Body of pancreas (tissue), 4 donors: ENCODE measurements around the gene EMILIN1. TPM values are rescaled to one million over a fixed set of nuclear protein-coding genes. Genes with fewer than 3 reads are reported as not detected.
A peak's percentile ranks its signal among the peaks of the same experiment; 100 is the strongest.

Experiments
- ATAC-seq: fragments of 150-250 bp; one replicate; pipeline ENCODE4 v1.9.1; 2016
- DNase-seq, 4 donors: peaks; one replicate each; pipeline ENCODE4 v3.0.0-alpha.2; 2019
- H3K27ac ChIP-seq, 4 donors: fragments of 200-600 bp; sonication (generic); 1 replicate in 3 of 4; 2 replicates in 1 of 4; pipeline versions ENCODE4 v1.5.1 to v1.6.1; 2016 to 2019; ENCODE audit warnings: mild to moderate bottlenecking in 1 of 4, mixed read lengths in 1 of 4, moderate library complexity in 1 of 4
- H3K27me3 ChIP-seq, 2 donors: fragments of 200-600 bp; sonication (generic); one replicate each; pipeline ENCODE4 v1.6.0; 2016; ENCODE audit warnings: mild to moderate bottlenecking in 1 of 2
- H3K36me3 ChIP-seq, 2 donors: fragments of 200-600 bp; sonication (generic); replicated peaks in 1 of 2; 2 replicates each; pipeline ENCODE4 v1.5.1; 2016; ENCODE audit warnings: low read depth in 2 of 2; ENCODE audit not compliant: insufficient read depth in 1 of 2
- H3K4me1 ChIP-seq: fragments of 200-600 bp; sonication (generic); one replicate; pipeline ENCODE4 v1.6.0; 2016
- H3K4me3 ChIP-seq, 2 donors: fragments of 200-600 bp; sonication (generic); 1 replicate in 1 of 2; 2 replicates in 1 of 2; pipeline ENCODE4 v1.5.1; 2016 to 2019
- H3K9me3 ChIP-seq, 3 donors: fragments of 200-600 bp; sonication (generic); 1 replicate in 2 of 3; 2 replicates in 1 of 3; pipeline ENCODE4 v1.5.1; 2016
- CTCF ChIP-seq, 7 experiments: fragments of 450-650 bp in 4 of 7; fragments of 200-600 bp in 3 of 7; sonication (generic) in 3 of 7; IDR thresholded peaks; one replicate each; pipeline ENCODE4 v1.5.1; 2016 to 2019; ENCODE audit warnings: antibody characterized with exemption in 7 of 7
- POLR2A ChIP-seq, 3 donors: fragments of 450-650 bp; IDR thresholded peaks; one replicate each; pipeline ENCODE4 v1.6.1; 2016; ENCODE audit warnings: antibody characterized with exemption in 3 of 3, mild to moderate bottlenecking in 2 of 3
- WGBS, 2 donors: methylation state at CpG; one replicate each; pipeline ENCODE4 v1.1.5; 2017; 5-methylcytosine and 5-hydroxymethylcytosine counted together
- intact Hi-C: fragments of 100-400 bp; cut with DNase I; formaldehyde crosslinking; loops from one replicate; pipeline ENCODE4 v1.15.1; 2023
- total RNA-seq, 2 donors: library from RNA; depleted of rRNA; stranded (reverse); fragments of >200 nt; gene quantifications; one replicate each; pipeline ENCODE4 v1.1.0, GENCODE V29; 2016

Gene EMILIN1
- total RNA-seq, 2 donors from 2014 or later, result 21.8 to 24.1 TPM

DNA sequence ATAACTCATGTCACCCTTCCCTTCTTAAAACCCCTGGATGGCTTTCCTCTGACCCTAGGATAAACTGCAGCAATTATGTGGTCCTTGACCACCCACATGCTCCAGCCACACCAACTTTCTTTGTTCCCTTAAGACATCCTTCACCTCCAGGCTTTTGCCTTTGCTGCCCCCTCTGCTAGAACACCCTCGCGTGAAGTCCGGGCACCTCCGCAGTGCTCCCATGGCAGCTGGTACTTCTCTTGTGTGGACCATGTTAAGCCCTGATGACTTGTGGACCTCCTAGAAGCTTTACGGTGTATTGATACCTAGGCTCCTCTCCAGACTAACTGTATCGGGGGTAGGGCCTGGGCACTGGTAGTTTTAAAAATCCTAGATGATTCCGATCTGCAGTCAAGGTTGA lies 44.4 kb downstream of the EMILIN1 start:
- 87 to 90% methylated on average over 7 of the region's 7 CpGs for WGBS, 2 donors
- intact Hi-C loops, result no loop called here
- no peak for ATAC-seq
- peaks cover 0 to 8% of the 10 kb centered on the region in 2 donors for H3K27me3 ChIP-seq
- no peak for DNase-seq
- no peak overlapping the region for H3K27ac ChIP-seq
- H3K9me3 ChIP-seq, result no peaks in the 10 kb centered on the region
- H3K36me3 ChIP-seq, result no peaks in the 10 kb centered on the region
- peaks cover 27% of the 10 kb centered on the region for H3K4me1 ChIP-seq
- TF ChIP-seq CTCF (IDR thresholded peaks at IDR 0.05) (no peak), POLR2A (IDR thresholded peaks at IDR 0.05) (no peak)
- H3K4me3 ChIP-seq, result no peak overlapping the region

DNA sequence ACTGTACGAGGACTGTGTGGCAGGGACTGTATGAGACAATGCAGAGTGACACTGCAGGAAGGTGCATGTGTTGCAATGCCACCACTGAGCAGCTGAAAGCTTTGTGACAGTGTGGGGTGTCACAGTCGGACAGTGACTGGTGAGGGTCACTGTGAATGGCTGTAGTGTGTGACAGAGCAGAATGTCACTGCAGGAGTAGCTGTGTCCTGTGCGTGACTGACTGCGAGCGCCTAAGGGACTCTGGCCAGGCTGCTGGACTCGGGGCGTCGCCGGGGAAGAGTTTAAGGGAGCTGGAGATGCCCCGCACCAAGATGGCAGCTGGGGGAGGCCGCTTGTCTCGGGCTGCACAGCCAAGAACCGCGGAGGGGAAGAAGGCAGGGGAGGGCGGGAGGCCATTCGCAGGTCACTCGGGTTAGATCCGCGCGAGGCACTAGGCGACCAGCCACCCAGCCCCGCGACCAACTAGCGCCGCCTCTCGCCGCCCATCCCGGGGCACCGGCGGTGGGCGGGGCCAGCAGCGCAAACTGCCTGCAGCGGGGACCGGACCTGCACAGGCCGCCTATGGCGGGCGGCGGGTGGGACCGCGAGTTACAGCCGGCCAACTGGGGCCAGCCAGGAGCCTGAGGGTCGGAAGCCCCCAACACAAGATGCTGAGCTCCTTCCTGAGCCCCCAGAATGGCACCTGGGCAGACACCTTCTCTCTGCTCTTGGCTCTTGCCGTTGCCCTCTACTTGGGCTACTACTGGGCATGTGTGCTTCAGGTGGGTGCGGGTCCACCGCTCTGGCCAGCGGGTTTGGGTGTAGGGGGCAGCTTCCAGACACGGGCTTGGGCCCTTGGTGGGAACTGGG lies 45.1 kb downstream of the EMILIN1 start, which contains the start of gene ABHD1:
ABHD1 (plus strand) TSS at position 514 of the 849 bp plus-strand sequence; CDS start at position 648, 134 bp downstream.
- H3K27me3 ChIP-seq, result peaks cover 0 to 1% of the 10 kb centered on the region in 2 donors
- H3K4me3 ChIP-seq, result peak within 1 kb of the TSS; percentile 4 to 16
- H3K27ac ChIP-seq, result no peak within 1 kb of the TSS
- peaks cover 22% of the 10 kb centered on the region for H3K4me1 ChIP-seq
- peak; percentile 77 for ATAC-seq
- TF ChIP-seq POLR2A (IDR thresholded peaks at IDR 0.05) (peak; percentile 31 to 60 (median 60)), CTCF (IDR thresholded peaks at IDR 0.05) (no peak)
- 6 to 19% methylated on average over 3 to 47 of the region's 47 CpGs for WGBS, 2 donors
- no peaks in the 10 kb centered on the region for H3K9me3 ChIP-seq
- peak; percentile 52 to 72 (median 67) for DNase-seq
- intact Hi-C loops, result no loop called here
- H3K36me3 ChIP-seq, result no peaks in the 10 kb centered on the region

- TF ChIP-seq POLR2A (IDR thresholded peaks at IDR 0.05) (no peak), CTCF (IDR thresholded peaks at IDR 0.05) (no peak)
- peaks cover 15% of the 10 kb centered on the region for H3K4me1 ChIP-seq
- H3K36me3 ChIP-seq, result no peaks in the 10 kb centered on the region
- 86 to 87% methylated on average over 3 of the region's 3 CpGs for WGBS, 2 donors
- no peak overlapping the region for H3K4me3 ChIP-seq
- no peak overlapping the region for H3K27ac ChIP-seq
- H3K9me3 ChIP-seq, result no peaks in the 10 kb centered on the region
- H3K27me3 ChIP-seq, result no peaks in the 10 kb centered on the region
- DNase-seq (no peak), ATAC-seq (no peak)
- intact Hi-C loops, result no loop called here
Observed at GRCh38 chr2:27125104-27125503, 46.7 kb downstream of the EMILIN1 start.

GRCh38 chr2:27126252-27126710 lies 47.9 kb downstream of the EMILIN1 start:
- DNase-seq (no peak), ATAC-seq (no peak)
- 34 to 40% methylated on average over 5 of the region's 5 CpGs for WGBS, 2 donors
- TF ChIP-seq CTCF (IDR thresholded peaks at IDR 0.05), result no peak
- TF ChIP-seq POLR2A (IDR thresholded peaks at IDR 0.05), result no peak
- peaks cover 0 to 8% of the 10 kb centered on the region in 2 donors for H3K36me3 ChIP-seq
- H3K4me1 ChIP-seq, result peaks cover 15% of the 10 kb centered on the region
- intact Hi-C loops, result no loop called here
- H3K27ac ChIP-seq, result no peak overlapping the region
- no peaks in the 10 kb centered on the region for H3K9me3 ChIP-seq
- H3K27me3 ChIP-seq, result no peaks in the 10 kb centered on the region
- no peak overlapping the region for H3K4me3 ChIP-seq
